Breast epithelium (tissue), 3 donors: ENCODE data around the gene DCLRE1C.
"Not testable (repeated sequence)": the region's sequence is repeated elsewhere in the genome, so short reads cannot be mapped to it uniquely, and the experiment has no call there.

Experiments used
- CTCF ChIP-seq, 3 donors: fragments of 450-650 bp; IDR thresholded peaks; one replicate each; pipeline ENCODE4 v1.5.1; 2016 to 2017; ENCODE audit warnings: antibody characterized with exemption in 3 of 3, mild to moderate bottlenecking in 3 of 3, moderate library complexity in 3 of 3
- POLR2A ChIP-seq: fragments of 450-650 bp; IDR thresholded peaks from one replicate; pipeline ENCODE4 v1.6.1; 2016; ENCODE audit warnings: antibody characterized with exemption, mild to moderate bottlenecking, moderate library complexity
- POLR2AphosphoS5 ChIP-seq, 3 donors: sonication (generic); formaldehyde crosslinking; IDR thresholded peaks; one replicate each; pipeline ENCODE4 v1.6.1; 2017; ENCODE audit warnings: antibody characterized with exemption in 3 of 3

GRCh38 chr10:14989552-14989951 is 35.7 kb upstream of the DCLRE1C start:
- not testable (repeated sequence) for TF ChIP-seq POLR2A; CTCF (IDR thresholded peaks at IDR 0.05); POLR2AphosphoS5 (IDR thresholded peaks at IDR 0.05)
